K562 (cell line): ENCODE measurements around the gene PRDM16. TPM values are rescaled to one million over a fixed set of nuclear protein-coding genes. Genes with fewer than 3 reads are reported as not detected.
A peak's percentile ranks its signal among the peaks of the same experiment; 100 is the strongest.

Experiments used
- ATAC-seq: fragments of 200-7000 bp; cut with Tn5 transposase; 3 replicates; pipeline ENCODE4 v1.9.1; 2020; ENCODE audit warnings: moderate library complexity
- BruUV-seq: library from RNA; stranded (reverse); fragments of 400-500 nt; replicated peaks from 2 replicates; lab custom pipeline; 2021; lab: Mats Ljungman, UMichigan
- CTCF ChIA-PET: fragments of 300-600 bp; formaldehyde crosslinking; extraction: SDS; loops from one replicate; lab custom pipeline; 2021; ENCODE audit warnings: low intra/inter-chr PET ratio; lab: Yijun Ruan, JAX
- POLR2A ChIA-PET: fragments of 300-600, 350-650 bp; sonication (Branson Sonifier 250); formaldehyde crosslinking; extraction: SDS; loops from one replicate; lab custom pipeline; 2021; ENCODE audit warnings: antibody characterized with exemption, inconsistent platforms; lab: Yijun Ruan, JAX
- DNase-seq, 4 experiments: peaks; one replicate each; pipeline versions ENCODE4 v3.0.0 to v3.0.0-alpha.2; 2011 to 2018; ENCODE audit warnings: low spot score in 3 of 4, mixed read lengths in 3 of 4; ENCODE audit errors: extremely low read depth in 1 of 4
- FAIRE-seq: peaks from 2 replicates; lab custom pipeline; 2011; peaks lifted over from hg19 to GRCh38; lab: Jason Lieb, UNC
- H2AFZ ChIP-seq: 2 replicates; pipeline ENCODE4 v1.6.0; 2011; ENCODE audit warnings: low read depth, low read length, control low read depth, inconsistent platforms
- H3K27ac ChIP-seq: fragments of 200-600 bp; 3 replicates; pipeline ENCODE4 v1.8.0; 2011; ENCODE audit warnings: low read depth, mild to moderate bottlenecking, control low read depth, inconsistent platforms, low read length, moderate library complexity, mixed read lengths; ENCODE audit errors: extremely low read depth
- H3K27me3 ChIP-seq, 2 experiments: fragments of 300-600 bp in 1 of 2; 2 replicates in 1 of 2; 3 replicates in 1 of 2; pipeline versions ENCODE4 v1.6.0 to v1.8.0; 2011; ENCODE audit warnings: inconsistent platforms in 2 of 2, low read length in 2 of 2, mild to moderate bottlenecking in 1 of 2, mixed read lengths in 1 of 2, moderate library complexity in 1 of 2; ENCODE audit not compliant: control insufficient read depth in 2 of 2, insufficient read depth in 2 of 2
- H3K36me3 ChIP-seq: fragments of 300-600 bp; 3 replicates; pipeline ENCODE4 v1.8.0; 2011; ENCODE audit warnings: mild to moderate bottlenecking, low read length, inconsistent platforms; ENCODE audit not compliant: control insufficient read depth, insufficient read depth
- H3K4me1 ChIP-seq, 2 experiments: fragments of 200-600 bp in 1 of 2; replicated peaks in 1 of 2; 2 replicates in 1 of 2; 3 replicates in 1 of 2; pipeline versions ENCODE4 v1.5.1 to v1.8.0; 2011; ENCODE audit warnings: inconsistent platforms in 2 of 2, low read length in 2 of 2, mild to moderate bottlenecking in 1 of 2, mixed read lengths in 1 of 2, moderate library complexity in 1 of 2; ENCODE audit not compliant: control insufficient read depth in 2 of 2, insufficient read depth in 2 of 2
- H3K4me2 ChIP-seq: 2 replicates; pipeline ENCODE4 v1.6.1; 2011; ENCODE audit warnings: low read length, control low read depth, inconsistent platforms, mixed read lengths; ENCODE audit not compliant: insufficient read depth
- H3K4me3 ChIP-seq: fragments of 200-600 bp; sonication (generic), shearing (Covaris generic); 2 replicates; pipeline ENCODE4 v1.5.1; 2016; ENCODE audit warnings: control low read depth, inconsistent platforms
- H3K79me2 ChIP-seq: fragments of 200-600 bp; 3 replicates; pipeline ENCODE4 v1.8.0; 2011; ENCODE audit warnings: low read length, inconsistent platforms; ENCODE audit not compliant: control insufficient read depth, insufficient read depth
- H3K9ac ChIP-seq, 2 experiments: 2 replicates each; pipeline versions ENCODE4 v1.6.0 to v1.6.1; 2011; ENCODE audit warnings: low read depth in 2 of 2, low read length in 2 of 2, control low read depth in 1 of 2, inconsistent platforms in 1 of 2, mild to moderate bottlenecking in 1 of 2, mixed read lengths in 1 of 2; ENCODE audit not compliant: insufficient read depth in 1 of 2
- H3K9me1 ChIP-seq: one replicate; pipeline ENCODE4 v1.6.0; 2011; ENCODE audit warnings: inconsistent platforms, mild to moderate bottlenecking, low read length, moderate library complexity; ENCODE audit not compliant: control insufficient read depth, insufficient read depth
- H3K9me3 ChIP-seq: replicated peaks from 2 replicates; pipeline ENCODE4 v1.5.1; 2011; ENCODE audit warnings: low read depth, low read length, inconsistent platforms; ENCODE audit not compliant: control insufficient read depth, insufficient read depth
- H4K20me1 ChIP-seq: replicated peaks from 2 replicates; pipeline ENCODE4 v1.6.1; 2011; ENCODE audit warnings: low read length, inconsistent platforms, mixed read lengths; ENCODE audit not compliant: control insufficient read depth, insufficient read depth
- STAT5A ChIP-seq: IDR thresholded peaks from 2 replicates; pipeline ENCODE4 v1.6.1; 2012; ENCODE audit warnings: low read length, inconsistent platforms, borderline replicate concordance
- UBTF ChIP-seq, 2 experiments: IDR thresholded peaks; 2 replicates each; pipeline ENCODE4 v1.6.1; 2012; ENCODE audit warnings: improper control_type of control experiment in 2 of 2, low read depth in 2 of 2, low read length in 2 of 2, borderline replicate concordance in 1 of 2
- ZFP36 ChIP-seq: fragments of 150-350 bp; IDR thresholded peaks from 2 replicates; pipeline ENCODE4 v1.6.1; 2018; ENCODE audit warnings: low read length, low read depth; ENCODE audit not compliant: partially characterized antibody
- WGBS: fragments of 100-300 bp; shearing (Covaris generic); methylation state at CpG from one replicate; pipeline ENCODE4 v1.1.6; 2016; ENCODE audit warnings: low coverage, mixed read lengths; ENCODE audit not compliant: insufficient coverage; ENCODE audit errors: missing lambda C conversion rate; 5-methylcytosine and 5-hydroxymethylcytosine counted together
- in situ Hi-C: fragments of 300-500 bp; cut with MboI; formaldehyde crosslinking; loops from 4 replicates; pipeline ENCODE4 v1.15.0; 2018; ENCODE audit warnings: inconsistent platforms, mixed read lengths
- intact Hi-C: fragments of 100-400 bp; cut with micrococcal nuclease; formaldehyde crosslinking; loops from 2 replicates; pipeline ENCODE4 v1.14.2; 2022
- polyA plus RNA-seq, 8 experiments: library from polyadenylated mRNA; depleted of rRNA in 4 of 8; stranded (reverse) in 5 of 8; unstranded in 3 of 8; fragments of >200 nt; fragmentation: Nextera tagmentation in 2 of 8; fragmentation: Illumina TruSeq in 1 of 8; extraction: Ambion mirVana in 2 of 8; extraction: Trizol in 1 of 8; gene quantifications; 2 replicates each; pipeline versions ENCODE4 v1.2.1 to v1.2.3, GENCODE V29; 2011 to 2014; ENCODE audit warnings: inconsistent platforms in 1 of 8, missing spikeins in 1 of 8
- total RNA-seq, 7 experiments: library from RNA; depleted of rRNA in 6 of 7; stranded (reverse); fragments of >200 nt in 6 of 7; fragmentation: Illumina TruSeq in 2 of 7; extraction: Trizol in 2 of 7; gene quantifications; 2 replicates each; pipeline versions ENCODE4 v1.2.1 to v1.2.3, GENCODE V29; 2011 to 2021; ENCODE audit warnings: low replicate concordance in 1 of 7

Gene PRDM16
- total and polyA plus RNA-seq, 9 of the 15 experiments (the other 6 are each of a cell fraction or from before 2014, with no cell fraction given) = 0.10 to 0.27 TPM; not detected in 7

- intact Hi-C loops (no loop called here), in situ Hi-C loops (no loop called here)
- peaks cover 6% of the 10 kb centered on the region for H3K9me1 ChIP-seq
- no peak overlapping the region for H3K27ac ChIP-seq
- no peak overlapping the region for H3K4me2 ChIP-seq
- H3K4me3 ChIP-seq = no peak overlapping the region
- BruUV-seq = no TSS peak
- TF ChIP-seq UBTF (IDR thresholded peaks at IDR 0.05; ENCODE audit: borderline replicate concordance in 1 of 2, low read depth in 2 of 2, low read length in 2 of 2) (0 out of 4 replicates have a peak, but pooled peaks of 1 of the 2 experiments have one; percentile 6), STAT5A (no peak), ZFP36 (peak; percentile 72)
- ChIA-PET CTCF (no interaction called here), POLR2A (no interaction called here)
- peaks cover 29% of the 10 kb centered on the region; the same call in 1 of the 2 replicates for H4K20me1 ChIP-seq
- H3K79me2 ChIP-seq = no peaks in the 10 kb centered on the region
- no peak for DNase-seq
- H3K36me3 ChIP-seq = no peaks in the 10 kb centered on the region
- no peaks in the 10 kb centered on the region for H3K9me3 ChIP-seq
- peaks cover 70 to 100% of the 10 kb centered on the region in 2 experiments; a peak in 3 of 5 replicates for H3K27me3 ChIP-seq
- no peaks in the 10 kb centered on the region; a peak in 2 of 5 replicates for H3K4me1 ChIP-seq
- no peak for FAIRE-seq
- no peak overlapping the region for H2AFZ ChIP-seq
- under 1% methylated on average over 28 of the region's 28 CpGs for WGBS
- no peak for ATAC-seq
- no peak overlapping the region for H3K9ac ChIP-seq
These were observed 68.4 kb downstream of the PRDM16 start for GRCh38 chr1:3137111-3138100.
